ENCODE data around the gene BZW2.

DNA sequence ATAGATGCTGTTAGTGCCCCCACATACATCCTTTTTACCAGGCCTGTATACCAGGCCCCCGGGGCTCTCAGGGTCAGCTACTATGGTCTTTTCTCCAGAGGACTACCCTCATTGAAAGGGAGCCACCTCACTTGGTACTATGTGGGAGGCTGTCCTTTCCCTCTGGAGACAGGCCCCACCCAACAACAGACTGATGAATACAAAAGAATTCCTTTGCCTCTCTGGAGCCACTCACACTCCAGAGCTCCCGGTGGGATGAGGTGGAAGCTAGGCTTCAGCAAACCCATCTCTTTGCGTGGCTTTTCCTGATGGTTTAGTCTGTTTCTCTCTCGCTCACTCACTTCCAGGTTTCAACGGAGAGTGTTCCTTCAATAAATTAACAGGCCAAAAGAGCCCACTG is 30.8 kb upstream of the BZW2 start:
- TF ChIP-seq, protein P1, sequence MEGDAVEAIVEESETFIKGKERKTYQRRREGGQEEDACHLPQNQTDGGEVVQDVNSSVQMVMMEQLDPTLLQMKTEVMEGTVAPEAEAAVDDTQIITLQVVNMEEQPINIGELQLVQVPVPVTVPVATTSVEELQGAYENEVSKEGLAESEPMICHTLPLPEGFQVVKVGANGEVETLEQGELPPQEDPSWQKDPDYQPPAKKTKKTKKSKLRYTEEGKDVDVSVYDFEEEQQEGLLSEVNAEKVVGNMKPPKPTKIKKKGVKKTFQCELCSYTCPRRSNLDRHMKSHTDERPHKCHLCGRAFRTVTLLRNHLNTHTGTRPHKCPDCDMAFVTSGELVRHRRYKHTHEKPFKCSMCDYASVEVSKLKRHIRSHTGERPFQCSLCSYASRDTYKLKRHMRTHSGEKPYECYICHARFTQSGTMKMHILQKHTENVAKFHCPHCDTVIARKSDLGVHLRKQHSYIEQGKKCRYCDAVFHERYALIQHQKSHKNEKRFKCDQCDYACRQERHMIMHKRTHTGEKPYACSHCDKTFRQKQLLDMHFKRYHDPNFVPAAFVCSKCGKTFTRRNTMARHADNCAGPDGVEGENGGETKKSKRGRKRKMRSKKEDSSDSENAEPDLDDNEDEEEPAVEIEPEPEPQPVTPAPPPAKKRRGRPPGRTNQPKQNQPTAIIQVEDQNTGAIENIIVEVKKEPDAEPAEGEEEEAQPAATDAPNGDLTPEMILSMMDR (IDR thresholded peaks at IDR 0.05) = no peak
- TF ChIP-seq POLR2A (IDR thresholded peaks at IDR 0.05) = no peak

Measured in stomach (tissue), 4 donors.